CD4-positive, alpha-beta T cell treated with Interleukin-21 for 1 hour (primary cell): ENCODE measurements around the gene TRAPPC1.
"Not testable (repeated sequence)": the region's sequence is repeated elsewhere in the genome, so short reads cannot be mapped to it uniquely, and the experiment has no call there.

Experiments
- DNase-seq: peaks from one replicate; pipeline ENCODE4 v3.0.0-alpha.2; 2020

TRAPPC1 gene

GRCh38 chr17:7931709-7932482 lies at the start of gene TRAPPC1, which contains the start of gene CNTROB:
TRAPPC1 (minus strand) TSS chr17:7931946; CDS start chr17:7931829, 117 bp downstream.
CNTROB (plus strand) TSS chr17:7932206; CDS start chr17:7933080, 874 bp downstream.
- peak; percentile 100 for DNase-seq

- DNase-seq, result no peak
Measured at GRCh38 chr17:7977805-7978204, 46.1 kb upstream of the TRAPPC1 start.

- no peak for DNase-seq
Measured at GRCh38 chr17:7977039-7977438, 45.3 kb upstream of the TRAPPC1 start.

- no peak for DNase-seq
Measured at GRCh38 chr17:7974638-7975131, 42.9 kb upstream of the TRAPPC1 start.

- no peak for DNase-seq
Measured at GRCh38 chr17:7972131-7972785, 40.5 kb upstream of the TRAPPC1 start.

GRCh38 chr17:7971651-7972050 lies 39.9 kb upstream of the TRAPPC1 start:
- no peak for DNase-seq

GRCh38 chr17:7969433-7969832 lies 37.7 kb upstream of the TRAPPC1 start:
- DNase-seq, result no peak

GRCh38 chr17:7967751-7968150 lies 36.0 kb upstream of the TRAPPC1 start:
- no peak for DNase-seq

- no peak for DNase-seq
Measured at GRCh38 chr17:7961421-7961820, 29.7 kb upstream of the TRAPPC1 start.

GRCh38 chr17:7959503-7960253 lies 27.9 kb upstream of the TRAPPC1 start:
- no peak for DNase-seq

- no peak for DNase-seq
Measured at GRCh38 chr17:7956228-7956965, 24.7 kb upstream of the TRAPPC1 start.

GRCh38 chr17:7955414-7956227 lies 23.9 kb upstream of the TRAPPC1 start:
- no peak for DNase-seq

GRCh38 chr17:7953266-7953665 lies 21.5 kb upstream of the TRAPPC1 start:
- not testable (repeated sequence) for DNase-seq

- DNase-seq, result peak; percentile 12
Measured at GRCh38 chr17:7951143-7951792, 19.5 kb upstream of the TRAPPC1 start.

- DNase-seq, result no peak
Measured at GRCh38 chr17:7950578-7950977, 18.8 kb upstream of the TRAPPC1 start.

GRCh38 chr17:7947651-7948050 lies 15.9 kb upstream of the TRAPPC1 start:
- DNase-seq, result no peak

- DNase-seq, result no peak
Measured at GRCh38 chr17:7946441-7946840, 14.7 kb upstream of the TRAPPC1 start.

GRCh38 chr17:7945651-7946050 lies 13.9 kb upstream of the TRAPPC1 start:
- no peak for DNase-seq

GRCh38 chr17:7944326-7944725 lies 12.6 kb upstream of the TRAPPC1 start:
- no peak for DNase-seq

- DNase-seq, result no peak
Measured at GRCh38 chr17:7943291-7943690, 11.5 kb upstream of the TRAPPC1 start.

- DNase-seq, result no peak
Measured at GRCh38 chr17:7940743-7941142, 9.0 kb upstream of the TRAPPC1 start.
